ENCODE data around the gene WHAMM. TPM values are rescaled to one million over a fixed set of nuclear protein-coding genes. Genes with fewer than 3 reads are reported as not detected.

Gene WHAMM
- total RNA-seq, 1 experiment from 2014 or later: 6.9 TPM

- no peaks in the 10 kb centered on the region for H3K4me1 ChIP-seq (replicated peaks; ENCODE audit: insufficient read depth)
- TF ChIP-seq EZH2 (IDR thresholded peaks at IDR 0.05; ENCODE audit: low read depth): no peak
- TF ChIP-seq CTCF (conservative IDR thresholded peaks at IDR 0.05): no peak
- POLR2A ChIA-PET (ENCODE audit: unreplicated experiment): no interaction called here
- H2AFZ ChIP-seq: no peak overlapping the region
- no peak overlapping the region for H3K27ac ChIP-seq
- H3K4me2 ChIP-seq: no peak overlapping the region
- no TSS peak for BruUV-seq (replicated peaks)
- H4K20me1 ChIP-seq (ENCODE audit: insufficient read depth): no peaks in the 10 kb centered on the region
- H3K27me3 ChIP-seq (ENCODE audit: insufficient read depth, low read depth): peaks cover 11% of the 10 kb centered on the region; the same call in 1 of the 2 replicates
- no peaks in the 10 kb centered on the region for H3K79me2 ChIP-seq (ENCODE audit: low read depth)
- no peak overlapping the region for H3K4me3 ChIP-seq
- intact Hi-C loops (cut with micrococcal nuclease; ENCODE audit: unreplicated experiment): no loop called here
- CTCF ChIA-PET: no interaction called here
- DNase-seq: no peak
- H3K9me2 ChIP-seq (ENCODE audit: insufficient read depth): no peaks in the 10 kb centered on the region
- no peaks in the 10 kb centered on the region for H3F3A ChIP-seq (ENCODE audit: insufficient read depth, low read depth)
- H3K9me3 ChIP-seq (ENCODE audit: insufficient read depth, low read depth): no peaks in the 10 kb centered on the region
- H3K36me3 ChIP-seq (ENCODE audit: low read depth): no peaks in the 10 kb centered on the region
These were observed 10.1 kb upstream of the WHAMM start for GRCh38 chr15:82799183-82799841.

DNA sequence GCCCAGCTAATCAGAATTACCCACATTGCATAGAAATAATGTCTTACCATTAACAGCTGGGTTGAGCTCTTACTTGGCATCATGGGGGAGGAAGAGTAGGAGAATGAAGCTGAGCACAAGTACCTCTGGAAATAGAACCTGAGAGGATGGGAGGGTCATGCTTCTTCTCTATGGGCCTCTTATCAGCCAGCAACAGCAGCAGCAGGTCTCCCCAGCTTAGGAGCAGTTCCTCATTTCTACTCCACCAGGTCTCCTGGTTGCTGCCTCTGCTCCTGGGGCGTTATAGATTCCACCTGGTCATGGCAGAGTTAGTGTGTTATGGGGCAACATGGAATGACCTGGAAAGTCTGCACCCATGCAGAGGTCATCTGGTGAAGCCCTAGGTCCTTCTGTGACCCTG lies 6.9 kb upstream of the WHAMM start:
- Histone ChIP-seq H3K4me3 (no peak overlapping the region), H3K36me3 (ENCODE audit: low read depth) (no peaks in the 10 kb centered on the region), H2AFZ (no peak overlapping the region), H3K27me3 (ENCODE audit: insufficient read depth, low read depth) (peaks cover 11% of the 10 kb centered on the region; the same call in 1 of the 2 replicates), H3K4me2 (no peak overlapping the region), H4K20me1 (ENCODE audit: insufficient read depth) (no peaks in the 10 kb centered on the region), H3K9me2 (ENCODE audit: insufficient read depth) (no peaks in the 10 kb centered on the region), H3F3A (ENCODE audit: insufficient read depth, low read depth) (no peaks in the 10 kb centered on the region), H3K9me3 (ENCODE audit: insufficient read depth, low read depth) (no peaks in the 10 kb centered on the region), H3K79me2 (ENCODE audit: low read depth) (no peaks in the 10 kb centered on the region), H3K27ac (no peak overlapping the region), H3K4me1 (replicated peaks; ENCODE audit: insufficient read depth) (no peaks in the 10 kb centered on the region)
- DNase-seq: no peak
- no TSS peak for BruUV-seq (replicated peaks)
- ChIA-PET CTCF (no interaction called here), POLR2A (ENCODE audit: unreplicated experiment) (no interaction called here)
- intact Hi-C loops (cut with micrococcal nuclease; ENCODE audit: unreplicated experiment): no loop called here
- TF ChIP-seq CTCF (conservative IDR thresholded peaks at IDR 0.05) (no peak), EZH2 (IDR thresholded peaks at IDR 0.05; ENCODE audit: low read depth) (no peak)

- ChIA-PET CTCF (no interaction called here), POLR2A (ENCODE audit: unreplicated experiment) (interaction anchor here (0.5 kb wide), 2 partner anchors 53 to 166 kb away, joined by 3 to 4 read pairs; no protein-coding TSS in a partner anchor)
- no peak overlapping the region for H3K4me2 ChIP-seq
- no peaks in the 10 kb centered on the region for H3K9me3 ChIP-seq (ENCODE audit: insufficient read depth, low read depth)
- H3K9me2 ChIP-seq (ENCODE audit: insufficient read depth): no peaks in the 10 kb centered on the region
- no peak for DNase-seq
- BruUV-seq (replicated peaks): no TSS peak
- TF ChIP-seq CTCF (conservative IDR thresholded peaks at IDR 0.05): no peak
- TF ChIP-seq EZH2 (IDR thresholded peaks at IDR 0.05; ENCODE audit: low read depth): no peak
- intact Hi-C loops (cut with micrococcal nuclease; ENCODE audit: unreplicated experiment): no loop called here
- H4K20me1 ChIP-seq (ENCODE audit: insufficient read depth): no peaks in the 10 kb centered on the region
- H3F3A ChIP-seq (ENCODE audit: insufficient read depth, low read depth): no peaks in the 10 kb centered on the region
- peaks cover 11% of the 10 kb centered on the region; the same call in 1 of the 2 replicates for H3K27me3 ChIP-seq (ENCODE audit: insufficient read depth, low read depth)
- no peaks in the 10 kb centered on the region for H3K4me1 ChIP-seq (replicated peaks; ENCODE audit: insufficient read depth)
- H2AFZ ChIP-seq: no peak overlapping the region
- no peak overlapping the region for H3K4me3 ChIP-seq
- H3K36me3 ChIP-seq (ENCODE audit: low read depth): no peaks in the 10 kb centered on the region
- no peaks in the 10 kb centered on the region for H3K79me2 ChIP-seq (ENCODE audit: low read depth)
- no peak overlapping the region for H3K27ac ChIP-seq
These were observed 5.4 kb upstream of the WHAMM start for GRCh38 chr15:82803793-82804574.

All from PC-9 (cell line).